Smooth muscle cell (in vitro differentiated cells): ENCODE data around the gene ARPC5L. TPM values are rescaled to one million over a fixed set of nuclear protein-coding genes. Genes with fewer than 3 reads are reported as not detected.
"Not testable (repeated sequence)": the region's sequence is repeated elsewhere in the genome, so short reads cannot be mapped to it uniquely, and the experiment has no call there.

Experiments
- DNase-seq: peaks from one replicate; lab custom pipeline; 2025; ENCODE audit not compliant: unreplicated experiment; lab: John Stamatoyannopoulos, UW
- H2AFZ ChIP-seq: fragments of 200-600 bp; sonication (generic); 2 replicates; pipeline ENCODE4 v1.6.0; 2016; ENCODE audit warnings: antibody characterized with exemption, low read depth, mild to moderate bottlenecking
- H3F3A ChIP-seq: fragments of 200-600 bp; sonication (generic); 2 replicates; pipeline ENCODE4 v1.6.0; 2017; ENCODE audit warnings: antibody characterized with exemption, low read depth
- H3K27ac ChIP-seq: fragments of 200-600 bp; sonication (generic); 2 replicates; pipeline ENCODE4 v1.5.1; 2016; ENCODE audit warnings: low read depth, mild to moderate bottlenecking
- H3K27me3 ChIP-seq: fragments of 200-600 bp; sonication (generic); 2 replicates; pipeline ENCODE4 v1.6.1; 2016; ENCODE audit warnings: low read depth, mild to moderate bottlenecking
- H3K36me3 ChIP-seq: fragments of 200-600 bp; sonication (generic); 2 replicates; pipeline ENCODE4 v1.5.1; 2016; ENCODE audit warnings: low read depth
- H3K4me1 ChIP-seq: fragments of 200-600 bp; sonication (generic); 2 replicates; pipeline ENCODE4 v1.5.1; 2016; ENCODE audit warnings: low read depth
- H3K4me2 ChIP-seq: fragments of 200-600 bp; sonication (generic); 2 replicates; pipeline ENCODE4 v1.6.0; 2016; ENCODE audit warnings: mild to moderate bottlenecking
- H3K4me3 ChIP-seq: fragments of 200-600 bp; sonication (generic); 2 replicates; pipeline ENCODE4 v1.5.1; 2016; ENCODE audit warnings: mild to moderate bottlenecking
- H3K79me2 ChIP-seq: fragments of 200-600 bp; sonication (generic); 2 replicates; pipeline ENCODE4 v1.6.0; 2016; ENCODE audit warnings: low read depth, mild to moderate bottlenecking
- H3K9ac ChIP-seq: fragments of 200-600 bp; sonication (generic); 2 replicates; pipeline ENCODE4 v1.6.0; 2016; ENCODE audit warnings: low read depth
- H3K9me3 ChIP-seq: fragments of 200-600 bp; sonication (generic); replicated peaks from 2 replicates; pipeline ENCODE4 v1.5.1; 2016; ENCODE audit warnings: low read depth
- H4K20me1 ChIP-seq: fragments of 200-600 bp; sonication (generic); 2 replicates; pipeline ENCODE4 v1.6.0; 2016; ENCODE audit warnings: low read depth
- WGBS: methylation state at CpG from one replicate; pipeline ENCODE4 v1.1.7; 2016; ENCODE audit warnings: low lambda C conversion rate; 5-methylcytosine and 5-hydroxymethylcytosine counted together
- polyA plus RNA-seq: library from polyadenylated mRNA; unstranded; fragments of >200 nt; fragmentation: Nextera tagmentation; extraction: Ambion mirVana; gene quantifications from 2 replicates; pipeline ENCODE4 v1.2.1, GENCODE V29; 2016
- total RNA-seq: library from RNA; depleted of rRNA; stranded (reverse); fragments of >200 nt; gene quantifications from 2 replicates; pipeline ENCODE4 v1.2.3, GENCODE V29; 2014
- TF ChIP-seq, protein P1 (sequence below): fragments of 200-600 bp; sonication (generic); IDR thresholded peaks from 2 replicates; pipeline ENCODE4 v1.5.1; 2017; ENCODE audit warnings: borderline replicate concordance, mild to moderate bottlenecking, antibody characterized with exemption; ENCODE audit not compliant: insufficient read depth, poor library complexity, severe bottlenecking

Gene ARPC5L
- total and polyA plus RNA-seq, 2 experiments from 2014 or later: 20.9 to 69.8 TPM

DNA sequence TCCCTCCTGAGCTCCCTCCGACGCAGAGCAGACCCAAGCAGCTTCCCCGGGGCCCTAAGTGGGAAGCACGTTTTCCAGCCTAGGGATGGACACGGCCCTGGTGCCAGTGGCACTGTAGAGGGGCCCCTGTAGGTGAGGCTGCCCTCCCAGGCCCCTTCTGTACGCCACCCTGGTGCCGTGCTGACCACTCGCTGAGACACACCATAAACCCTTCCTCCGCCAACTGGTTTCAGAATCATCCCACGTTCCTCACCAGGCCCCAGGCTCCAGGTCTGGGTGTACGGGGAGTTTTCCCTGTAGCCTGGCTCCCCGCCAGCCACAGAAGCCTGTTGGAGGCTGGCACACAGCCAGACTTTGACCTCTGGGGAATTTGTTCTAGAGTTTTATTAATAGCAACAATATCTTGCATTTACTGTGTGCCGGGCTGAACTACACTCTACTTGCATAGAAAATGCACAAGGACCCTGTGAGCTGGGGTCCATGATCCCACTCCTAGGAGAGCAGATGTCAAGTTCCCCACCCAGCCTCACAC lies 26.8 kb upstream of the ARPC5L start:
- H3K9me3 ChIP-seq: no peaks in the 10 kb centered on the region
- H2AFZ ChIP-seq: no peak overlapping the region
- no peaks in the 10 kb centered on the region for H3K4me1 ChIP-seq
- TF ChIP-seq, protein P1, sequence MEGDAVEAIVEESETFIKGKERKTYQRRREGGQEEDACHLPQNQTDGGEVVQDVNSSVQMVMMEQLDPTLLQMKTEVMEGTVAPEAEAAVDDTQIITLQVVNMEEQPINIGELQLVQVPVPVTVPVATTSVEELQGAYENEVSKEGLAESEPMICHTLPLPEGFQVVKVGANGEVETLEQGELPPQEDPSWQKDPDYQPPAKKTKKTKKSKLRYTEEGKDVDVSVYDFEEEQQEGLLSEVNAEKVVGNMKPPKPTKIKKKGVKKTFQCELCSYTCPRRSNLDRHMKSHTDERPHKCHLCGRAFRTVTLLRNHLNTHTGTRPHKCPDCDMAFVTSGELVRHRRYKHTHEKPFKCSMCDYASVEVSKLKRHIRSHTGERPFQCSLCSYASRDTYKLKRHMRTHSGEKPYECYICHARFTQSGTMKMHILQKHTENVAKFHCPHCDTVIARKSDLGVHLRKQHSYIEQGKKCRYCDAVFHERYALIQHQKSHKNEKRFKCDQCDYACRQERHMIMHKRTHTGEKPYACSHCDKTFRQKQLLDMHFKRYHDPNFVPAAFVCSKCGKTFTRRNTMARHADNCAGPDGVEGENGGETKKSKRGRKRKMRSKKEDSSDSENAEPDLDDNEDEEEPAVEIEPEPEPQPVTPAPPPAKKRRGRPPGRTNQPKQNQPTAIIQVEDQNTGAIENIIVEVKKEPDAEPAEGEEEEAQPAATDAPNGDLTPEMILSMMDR: no peak
- peak; percentile 41 for DNase-seq
- no peak overlapping the region for H3K27ac ChIP-seq
- no peak overlapping the region for H3K4me3 ChIP-seq
- no peaks in the 10 kb centered on the region for H4K20me1 ChIP-seq
- H3K9ac ChIP-seq: no peak overlapping the region
- 61% methylated on average over 13 of the region's 13 CpGs for WGBS
- peaks cover 2% of the 10 kb centered on the region for H3F3A ChIP-seq
- H3K4me2 ChIP-seq: peak overlapping the region; percentile 66
- no peaks in the 10 kb centered on the region for H3K27me3 ChIP-seq
- H3K36me3 ChIP-seq: no peaks in the 10 kb centered on the region
- H3K79me2 ChIP-seq: no peaks in the 10 kb centered on the region

DNA sequence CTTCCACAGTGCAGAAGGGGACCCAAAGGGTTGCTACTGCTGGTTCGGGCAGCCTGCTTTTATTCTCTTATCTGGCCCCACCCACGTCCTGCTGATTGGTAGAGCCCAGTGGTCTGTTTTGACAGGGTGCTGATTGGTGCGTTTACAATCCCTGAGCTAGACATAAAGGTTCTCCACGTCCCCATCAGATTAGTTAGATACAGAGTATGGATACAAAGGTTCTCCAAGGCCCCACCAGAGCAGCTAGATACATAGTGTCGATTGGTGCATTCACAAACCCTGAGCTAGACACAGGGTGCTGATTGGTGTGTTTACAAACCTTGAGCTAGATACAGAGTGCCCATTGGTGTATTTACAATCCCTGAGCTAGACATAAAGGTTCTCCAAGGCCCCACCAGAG lies 23.8 kb upstream of the ARPC5L start:
- DNase-seq, H3F3A ChIP-seq, H3K79me2 ChIP-seq, H3K36me3 ChIP-seq, H3K4me1 ChIP-seq, H3K9ac ChIP-seq, H3K27ac ChIP-seq, H2AFZ ChIP-seq, H4K20me1 ChIP-seq, H3K9me3 ChIP-seq, H3K4me2 ChIP-seq, H3K4me3 ChIP-seq, H3K27me3 ChIP-seq: not testable (repeated sequence)
- WGBS: 85% methylated on average over 5 of the region's 5 CpGs

DNA sequence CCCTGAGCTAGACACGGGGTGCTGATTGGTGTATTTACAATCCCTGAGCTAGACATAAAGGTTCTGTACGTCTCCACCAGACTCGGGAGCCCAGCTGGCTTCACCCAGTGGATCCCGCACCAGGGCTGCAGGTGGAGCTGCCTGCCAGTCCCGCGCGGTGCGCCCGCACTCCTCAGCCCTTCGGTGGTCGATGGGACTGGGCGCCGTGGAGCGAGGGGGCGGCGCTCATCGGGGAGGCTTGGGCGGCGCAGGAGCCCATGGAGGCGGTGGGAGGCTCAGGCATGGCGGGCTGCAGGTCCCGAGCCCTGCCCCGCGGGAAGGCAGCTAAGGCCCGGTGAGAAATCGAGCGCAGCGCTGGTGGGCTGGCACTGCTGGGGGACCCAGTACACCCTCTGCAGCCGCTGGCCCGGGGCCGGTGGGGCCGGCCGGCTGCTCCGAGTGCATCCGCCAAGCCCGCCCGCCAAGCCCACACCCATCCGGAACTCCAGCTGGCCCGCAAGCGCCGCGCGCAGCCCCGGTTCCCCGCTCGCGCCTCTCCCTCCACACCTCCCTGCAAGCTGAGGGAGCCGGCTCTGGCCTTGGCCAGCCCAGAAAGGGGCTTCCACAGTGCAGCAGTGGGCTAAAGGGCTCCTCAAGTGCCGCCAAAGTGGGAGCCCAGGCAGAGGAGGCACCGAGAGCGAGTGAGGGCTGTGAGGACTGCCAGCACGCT lies 23.2 kb upstream of the ARPC5L start:
- WGBS: 99% methylated on average over 27 of the region's 52 CpGs
- H3K4me3 ChIP-seq, H2AFZ ChIP-seq: not testable (repeated sequence)

DNA sequence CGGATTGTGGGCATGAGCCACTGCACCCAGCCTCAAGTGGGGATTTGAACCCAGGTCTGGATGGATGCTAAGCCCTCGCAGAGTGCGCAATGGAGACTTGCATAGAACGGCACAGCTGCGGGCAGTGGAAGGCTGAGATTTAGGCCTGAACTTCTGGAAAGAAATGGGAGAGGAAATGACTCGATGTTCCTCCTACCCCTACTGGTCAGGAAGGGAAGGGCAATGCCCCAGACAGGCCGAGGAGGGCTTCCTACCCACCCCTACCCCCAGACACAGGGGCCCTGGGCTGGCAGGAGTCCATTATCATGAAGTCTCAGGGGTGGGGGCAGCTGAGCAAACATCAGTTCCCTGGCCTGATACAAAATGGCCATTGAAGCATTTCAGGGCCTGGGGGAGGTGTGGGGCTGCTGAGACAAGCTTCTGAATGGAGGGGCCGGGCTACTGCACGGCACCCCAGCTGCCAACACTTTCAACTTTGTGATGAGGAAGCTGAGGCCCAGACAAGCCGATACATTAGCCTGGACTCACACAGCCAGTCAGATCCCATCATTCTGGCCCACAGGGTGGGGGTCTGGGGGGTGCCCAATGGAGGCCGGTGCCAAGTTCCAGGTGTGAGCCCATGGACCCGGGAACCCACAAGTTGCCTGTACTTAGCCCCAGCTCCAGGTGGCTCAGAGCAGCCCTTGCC lies 22.2 kb upstream of the ARPC5L start:
- Histone ChIP-seq H3K27me3 (no peaks in the 10 kb centered on the region), H3K27ac (no peak overlapping the region), H3K4me2 (no peak overlapping the region), H3F3A (no peaks in the 10 kb centered on the region), H3K9me3 (no peaks in the 10 kb centered on the region), H2AFZ (no peak overlapping the region), H3K4me3 (no peak overlapping the region), H3K9ac (no peak overlapping the region), H4K20me1 (no peaks in the 10 kb centered on the region), H3K79me2 (no peaks in the 10 kb centered on the region), H3K36me3 (no peaks in the 10 kb centered on the region), H3K4me1 (no peaks in the 10 kb centered on the region)
- WGBS: 75% methylated on average over 11 of the region's 12 CpGs
- DNase-seq: no peak
- TF ChIP-seq, protein P1: peak; percentile 43

More for the DNA sequence above, 23.2 kb upstream of the ARPC5L start:
- not testable (repeated sequence) for DNase-seq, H4K20me1 ChIP-seq, H3F3A ChIP-seq, H3K36me3 ChIP-seq, H3K4me1 ChIP-seq, H3K27me3 ChIP-seq, H3K79me2 ChIP-seq, H3K4me2 ChIP-seq, H3K9me3 ChIP-seq, H3K27ac ChIP-seq, H3K9ac ChIP-seq
